D341Med (cell line): ENCODE results near the gene EID2.

Source experiments
- DNase-seq: peaks from one replicate; pipeline ENCODE4 v3.0.0; 2012; ENCODE audit warnings: low spot score

The EID2 gene

DNA sequence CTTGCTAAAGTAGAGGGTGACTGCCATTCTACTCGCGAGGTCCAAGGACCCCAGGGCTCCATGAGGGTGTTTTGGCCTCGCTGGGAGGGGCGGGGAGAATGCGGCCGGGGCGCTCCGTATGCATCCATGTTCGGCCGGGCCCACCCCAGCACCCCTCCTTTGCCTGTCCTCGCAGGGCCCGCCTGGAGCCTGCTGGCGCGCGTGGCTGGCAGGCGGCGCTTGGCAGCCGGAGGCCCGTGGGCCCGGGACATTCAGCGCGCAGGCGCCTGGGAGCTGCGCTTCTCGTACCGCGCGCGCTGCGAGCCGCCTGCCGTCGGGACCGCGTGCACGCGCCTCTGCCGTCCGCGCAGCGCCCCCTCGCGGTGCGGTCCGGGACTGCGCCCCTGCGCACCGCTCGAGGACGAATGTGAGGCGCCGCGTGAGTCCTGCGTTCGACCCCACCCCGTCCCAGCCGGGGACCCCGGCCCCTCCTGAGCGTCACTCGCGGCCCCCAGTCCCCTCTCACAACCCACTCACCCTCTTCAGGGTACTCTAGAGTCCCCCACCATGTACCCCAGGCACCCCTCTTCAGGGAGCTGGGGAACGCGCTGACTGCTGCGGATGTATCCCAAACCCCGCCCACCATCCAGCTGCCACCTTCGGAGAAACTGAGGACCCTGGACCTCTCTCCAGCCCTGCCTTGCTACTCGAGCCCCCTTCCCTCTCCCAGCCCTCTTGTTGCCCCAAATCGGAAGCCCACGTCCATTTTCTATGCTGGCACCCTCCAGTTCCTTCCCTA lies 37.1 kb downstream of the EID2 start:
- DNase-seq: peak; percentile 56

DNA sequence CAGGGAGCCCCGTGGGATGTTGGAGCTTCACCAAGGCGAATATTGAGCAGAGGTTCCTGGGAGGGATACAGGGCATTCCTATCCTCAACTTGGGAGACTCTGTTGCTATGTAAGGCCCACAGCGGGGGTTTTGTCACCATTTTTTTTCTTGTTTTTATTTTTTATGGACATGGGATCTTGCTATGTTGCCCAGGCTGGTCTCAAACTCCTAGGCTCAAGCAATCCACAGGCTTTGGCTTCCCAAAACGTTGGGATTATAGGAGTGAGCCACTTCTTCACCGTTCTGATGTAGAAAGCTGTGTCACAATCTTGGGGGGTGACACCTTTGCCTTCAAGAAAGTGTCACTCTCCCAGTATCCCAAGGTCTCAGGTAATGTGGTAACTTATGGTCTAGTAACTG lies 38.6 kb downstream of the EID2 start:
- no peak for DNase-seq

DNA sequence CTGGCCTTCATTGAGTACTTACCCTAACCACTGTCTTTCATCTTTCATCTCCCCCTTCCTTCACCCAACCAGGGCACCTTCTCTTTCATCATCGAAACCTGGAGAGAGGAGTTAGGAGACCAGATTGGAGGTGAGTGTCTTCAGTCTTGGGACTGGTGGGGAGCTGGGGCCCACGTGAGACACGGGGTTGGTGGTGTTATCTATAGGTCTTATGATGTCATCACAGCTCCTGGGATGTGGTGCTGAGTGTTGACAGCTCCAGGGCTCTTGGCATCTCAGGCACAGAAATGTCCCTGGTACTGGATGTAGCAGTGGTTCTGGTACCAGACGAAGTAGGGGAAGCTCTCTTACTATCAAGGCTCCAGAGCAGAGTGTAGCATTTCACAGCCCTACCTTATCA lies 39.4 kb downstream of the EID2 start:
- DNase-seq: no peak

DNA sequence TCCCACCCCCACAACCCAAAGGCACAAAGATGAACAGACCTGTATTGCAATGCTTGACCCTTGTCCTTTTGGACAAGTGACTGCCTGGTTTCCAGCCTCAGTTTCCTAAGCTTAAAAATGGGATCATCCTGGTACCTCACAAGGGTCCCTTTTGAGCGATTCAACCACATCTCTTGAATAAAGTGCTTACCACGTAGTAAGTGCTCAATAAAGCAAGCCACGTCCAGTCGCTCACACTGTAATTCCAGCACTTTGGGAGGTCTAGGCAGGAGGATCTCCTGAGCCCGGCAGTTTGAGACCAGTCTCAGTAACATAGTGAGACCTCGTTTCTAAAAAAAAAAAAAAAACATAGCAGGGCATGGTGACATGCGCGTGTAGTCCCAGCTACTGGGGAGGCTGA lies 40.0 kb downstream of the EID2 start:
- no peak for DNase-seq

DNA sequence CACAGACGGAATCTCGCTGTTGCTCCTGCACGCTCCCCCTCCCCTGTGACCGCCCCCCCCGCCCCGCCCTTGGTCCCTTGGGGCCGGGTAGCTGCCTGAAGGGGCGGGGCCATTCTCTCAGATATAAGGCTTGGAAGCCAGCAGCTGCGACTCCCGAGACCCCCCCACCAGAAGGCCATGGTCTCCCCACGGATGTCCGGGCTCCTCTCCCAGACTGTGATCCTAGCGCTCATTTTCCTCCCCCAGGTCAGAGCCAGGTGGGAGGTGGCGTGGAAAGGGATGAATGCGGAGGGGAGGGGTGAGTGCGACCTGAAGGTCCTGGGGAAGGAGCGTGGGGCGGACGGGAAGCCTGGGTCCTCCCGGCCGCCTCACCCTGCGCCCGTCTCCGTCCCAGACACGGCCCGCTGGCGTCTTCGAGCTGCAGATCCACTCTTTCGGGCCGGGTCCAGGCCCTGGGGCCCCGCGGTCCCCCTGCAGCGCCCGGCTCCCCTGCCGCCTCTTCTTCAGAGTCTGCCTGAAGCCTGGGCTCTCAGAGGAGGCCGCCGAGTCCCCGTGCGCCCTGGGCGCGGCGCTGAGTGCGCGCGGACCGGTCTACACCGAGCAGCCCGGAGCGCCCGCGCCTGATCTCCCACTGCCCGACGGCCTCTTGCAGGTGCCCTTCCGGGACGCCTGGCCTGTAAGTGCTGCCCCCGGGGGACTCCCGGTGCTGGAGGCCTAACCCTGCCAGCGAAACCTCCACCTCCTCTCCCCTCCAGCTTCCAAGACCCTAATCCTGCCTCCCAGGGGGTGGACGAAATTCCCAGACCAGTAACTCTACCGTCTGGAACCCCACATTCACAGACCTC lies 40.9 kb downstream of the EID2 start, which contains the start of gene DLL3:
Gene DLL3, plus strand, starts transcription at position 150 of the 845 bp plus-strand sequence. Its CDS starts 28 bp downstream, at position 178.
- DNase-seq: peak; percentile 87

DNA sequence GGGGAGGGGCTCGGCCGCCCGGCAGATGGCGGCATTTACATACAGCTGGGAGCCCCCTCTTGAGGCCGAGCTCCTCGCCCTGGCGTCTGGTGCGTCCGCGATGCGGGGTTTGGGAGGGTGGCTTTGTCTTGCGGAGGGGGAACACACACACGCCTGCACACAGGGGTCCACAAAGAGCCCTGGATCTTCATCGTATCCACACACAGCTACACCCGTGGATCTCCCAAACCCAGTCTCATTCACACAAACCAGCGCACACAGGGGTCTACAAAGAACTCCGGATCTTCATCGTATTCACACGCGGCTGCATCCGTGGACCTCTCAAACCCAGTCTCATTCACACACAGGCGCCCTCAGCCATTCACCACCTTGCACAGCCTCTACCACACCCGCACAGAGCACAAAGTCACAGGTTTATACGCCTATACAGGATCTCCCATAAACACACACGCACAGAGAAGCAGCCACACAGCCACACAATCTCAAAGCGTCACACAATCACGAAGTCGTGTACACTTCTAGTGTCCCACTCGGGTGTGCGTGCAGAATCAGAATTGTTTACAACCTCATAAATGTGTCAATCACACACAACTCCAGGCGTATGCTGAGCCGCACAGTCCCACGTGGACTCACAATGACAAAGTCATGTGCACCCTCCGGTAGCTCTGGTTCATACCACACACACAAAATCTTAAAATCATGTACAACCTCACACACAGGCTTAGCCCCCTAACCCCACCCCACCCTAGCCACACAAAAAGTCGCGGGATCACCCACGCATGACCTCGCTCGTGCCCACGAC lies 41.8 kb downstream of the EID2 start:
- peak; percentile 87 for DNase-seq

DNA sequence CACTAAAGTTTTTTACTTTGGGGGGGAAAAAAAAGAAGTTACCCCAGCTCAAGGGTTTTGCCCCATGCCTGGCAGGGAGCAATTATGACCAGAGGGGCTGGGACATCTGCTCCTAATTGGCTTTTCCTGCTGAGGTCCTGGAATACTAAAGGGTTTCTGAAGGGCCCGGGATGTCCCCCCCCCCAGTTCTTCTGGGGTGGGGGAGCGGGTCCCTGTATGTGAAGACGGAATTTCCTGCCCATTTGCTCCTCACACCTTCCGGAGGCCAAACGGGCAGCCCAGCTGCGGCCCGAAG lies 42.3 kb downstream of the EID2 start:
- DNase-seq: no peak

DNA sequence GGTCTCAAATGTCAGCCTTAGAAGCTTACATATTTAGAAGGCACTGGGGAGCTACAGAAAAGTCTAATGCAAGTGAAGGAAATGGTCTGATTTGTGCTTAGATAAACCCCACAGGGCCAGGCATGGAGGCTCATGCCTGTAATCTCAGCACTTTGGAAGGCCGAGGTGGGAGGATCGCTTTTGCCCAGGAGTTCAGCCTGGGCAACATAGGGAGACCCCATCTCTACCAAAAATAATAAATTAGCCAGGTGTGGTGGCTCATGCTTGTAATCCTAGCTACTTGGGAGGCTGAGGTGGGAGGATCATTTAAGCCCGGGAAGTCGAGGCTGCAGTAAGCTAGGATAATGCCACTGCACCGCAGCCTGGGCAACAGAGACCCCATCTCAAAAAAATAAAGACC lies 43.9 kb downstream of the EID2 start:
- no peak for DNase-seq

DNA sequence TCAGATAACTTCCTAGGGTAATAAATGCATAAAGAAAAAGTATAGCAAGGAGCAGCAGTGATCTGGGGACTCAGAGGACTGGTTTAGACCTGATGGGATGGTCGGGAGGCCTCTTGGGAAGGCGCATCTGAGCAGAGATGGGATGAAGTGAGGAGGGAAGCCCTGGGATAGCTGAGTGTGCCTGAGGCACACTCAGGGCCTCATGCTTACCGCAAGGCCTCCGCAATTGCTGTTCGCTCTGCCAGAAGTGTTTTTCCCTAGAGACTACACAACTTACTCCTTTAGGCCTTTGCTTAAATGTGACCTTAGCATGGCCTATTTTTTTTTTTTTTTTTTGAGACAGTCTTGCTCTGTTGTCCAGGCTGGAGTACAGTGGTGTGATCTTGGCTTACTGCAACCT lies 45.3 kb downstream of the EID2 start:
- peak; percentile 42 for DNase-seq

DNA sequence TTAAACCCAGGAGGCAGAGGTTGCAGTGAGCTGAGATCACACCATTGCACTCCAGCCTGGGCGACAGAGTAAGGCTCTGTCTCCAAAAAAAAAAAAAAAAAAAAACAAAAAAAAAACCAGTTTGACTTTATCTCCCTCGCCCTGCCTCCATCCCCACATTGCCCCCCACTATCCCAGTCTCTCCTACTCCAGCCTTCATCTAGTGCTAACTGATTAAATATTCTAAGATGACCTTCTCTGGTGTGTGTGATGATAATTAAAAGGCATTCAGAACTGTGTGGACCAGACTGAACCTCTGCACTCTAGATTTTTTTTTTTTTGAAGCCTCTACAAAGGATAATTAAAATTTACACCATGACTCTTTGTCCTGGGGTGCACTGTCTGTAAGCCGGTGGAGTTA lies 47.2 kb downstream of the EID2 start:
- DNase-seq: no peak

DNA sequence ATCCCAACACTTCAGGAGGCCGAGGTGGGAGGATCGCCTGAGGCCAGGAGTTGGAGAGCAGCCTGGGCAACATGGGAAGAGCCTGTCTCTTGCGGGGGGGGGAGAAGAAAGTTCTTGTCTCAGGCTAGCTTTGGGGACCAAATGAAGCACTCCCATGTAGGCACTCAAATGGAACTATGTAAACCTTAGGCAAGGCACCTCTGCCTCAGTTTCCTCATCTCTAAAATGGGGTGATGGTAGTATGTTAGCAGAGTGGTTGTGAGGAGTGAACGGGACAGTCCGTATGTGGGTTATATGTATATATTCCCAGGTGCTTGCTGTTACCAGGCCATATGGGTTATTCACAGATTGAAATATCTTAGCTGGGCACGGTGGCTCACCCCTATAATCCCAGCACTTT lies 47.7 kb downstream of the EID2 start:
- no peak for DNase-seq

DNA sequence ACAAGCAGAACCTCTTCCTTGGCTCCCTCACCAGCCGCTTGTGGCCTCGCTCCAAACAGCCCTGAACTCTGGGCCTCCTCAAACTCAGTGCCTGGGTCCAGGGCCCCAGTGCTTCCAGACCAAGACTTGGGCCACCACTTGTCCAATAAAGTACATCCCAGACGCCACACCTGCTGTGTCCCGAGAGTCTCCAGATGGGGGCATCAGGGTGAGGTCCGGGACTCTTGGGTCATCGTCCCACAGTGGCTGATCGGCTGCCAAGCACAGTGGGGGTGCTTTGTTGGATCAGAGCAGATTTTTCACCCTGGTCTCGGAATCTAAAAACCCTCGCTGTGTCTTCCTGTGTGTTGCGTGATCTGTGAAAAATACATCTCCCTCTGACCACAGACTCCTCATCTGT lies 50.2 kb downstream of the EID2 start:
- DNase-seq: no peak
